Calu3 (cell line): Measurements from ENCODE around the gene TREX2. TPM values are rescaled to one million over a fixed set of nuclear protein-coding genes. Genes with fewer than 3 reads are reported as not detected.

Experiments
- BruUV-seq: library from RNA; stranded (reverse); fragments of 400-500 nt; replicated peaks from 2 replicates; lab custom pipeline; 2021; lab: Mats Ljungman, UMichigan
- CTCF ChIA-PET: fragments of 300-600 bp; sonication (Branson Sonifier 250); formaldehyde crosslinking; loops from one replicate; lab custom pipeline; 2022; ENCODE audit warnings: antibody characterized with exemption; lab: Charles Lee
- DNase-seq: peaks from one replicate; pipeline ENCODE4 v3.0.0; 2022
- H3K27ac Mint-ChIP-seq: one replicate; pipeline ENCODE4 v1.8.0; 2022; ENCODE audit warnings: mixed read lengths; ENCODE audit not compliant: unreplicated experiment
- H3K27me3 Mint-ChIP-seq: one replicate; pipeline ENCODE4 v1.8.0; 2022; ENCODE audit warnings: mixed read lengths; ENCODE audit not compliant: unreplicated experiment
- H3K36me3 Mint-ChIP-seq: one replicate; pipeline ENCODE4 v1.8.0; 2022; ENCODE audit warnings: mild to moderate bottlenecking, moderate library complexity, mixed read lengths; ENCODE audit not compliant: insufficient read depth, unreplicated experiment
- H3K4me1 Mint-ChIP-seq: one replicate; pipeline ENCODE4 v1.8.0; 2022; ENCODE audit warnings: mild to moderate bottlenecking, low read depth, mixed read lengths; ENCODE audit not compliant: unreplicated experiment
- H3K4me3 Mint-ChIP-seq: one replicate; pipeline ENCODE4 v1.8.0; 2022; ENCODE audit warnings: mild to moderate bottlenecking, low read depth, moderate library complexity, mixed read lengths; ENCODE audit not compliant: unreplicated experiment
- H3K9me3 Mint-ChIP-seq: one replicate; pipeline ENCODE4 v1.8.0; 2022; ENCODE audit warnings: low read depth, mixed read lengths; ENCODE audit not compliant: unreplicated experiment
- CTCF ChIP-seq: fragments of 200-600 bp; IDR thresholded peaks from one replicate; pipeline ENCODE4 v1.8.0; 2022; ENCODE audit warnings: antibody characterized with exemption; ENCODE audit not compliant: unreplicated experiment
- intact Hi-C: fragments of 100-400 bp; cut with micrococcal nuclease; formaldehyde crosslinking; loops from one replicate; pipeline ENCODE4 v1.10.0; 2022; ENCODE audit not compliant: unreplicated experiment
- total RNA-seq: library from RNA; stranded (reverse); gene quantifications from 2 replicates; pipeline ENCODE4 v1.2.3, GENCODE V29; 2022

The TREX2 gene
- total RNA-seq, 1 experiment from 2014 or later, result 2.0 TPM

- CTCF ChIA-PET, result interaction anchor here (0.6 kb wide), 1 partner anchor 43 kb away, joined by 3 read pairs; no protein-coding TSS in a partner anchor
- H3K9me3 Mint-ChIP-seq, result no peaks in the 10 kb centered on the region
- no peak overlapping the region for H3K4me3 Mint-ChIP-seq
- H3K27ac Mint-ChIP-seq, result no peak overlapping the region
- intact Hi-C loops, result no loop called here
- no TSS peak for BruUV-seq
- TF ChIP-seq CTCF, result no peak
- H3K4me1 Mint-ChIP-seq, result no peaks in the 10 kb centered on the region
- peaks cover 8% of the 10 kb centered on the region for H3K36me3 Mint-ChIP-seq
- no peaks in the 10 kb centered on the region for H3K27me3 Mint-ChIP-seq
- no peak for DNase-seq
Measured at GRCh38 chrX:153457827-153458466, 12.1 kb upstream of the TREX2 start.

- no peak overlapping the region for H3K27ac Mint-ChIP-seq
- no peaks in the 10 kb centered on the region for H3K9me3 Mint-ChIP-seq
- no peak overlapping the region for H3K4me3 Mint-ChIP-seq
- intact Hi-C loops, result no loop called here
- no peaks in the 10 kb centered on the region for H3K27me3 Mint-ChIP-seq
- TF ChIP-seq CTCF, result no peak
- BruUV-seq, result no TSS peak
- no peaks in the 10 kb centered on the region for H3K4me1 Mint-ChIP-seq
- no peak for DNase-seq
- CTCF ChIA-PET, result interaction anchor here (0.6 kb wide), 1 partner anchor 42 kb away, joined by 3 read pairs; no protein-coding TSS in a partner anchor
- peaks cover 8% of the 10 kb centered on the region for H3K36me3 Mint-ChIP-seq
Measured at GRCh38 chrX:153457136-153457825, 11.4 kb upstream of the TREX2 start.

- no peak for TF ChIP-seq CTCF
- CTCF ChIA-PET, result no interaction called here
- DNase-seq, result no peak
- H3K27ac Mint-ChIP-seq, result no peak overlapping the region
- no peaks in the 10 kb centered on the region for H3K27me3 Mint-ChIP-seq
- H3K4me3 Mint-ChIP-seq, result no peak overlapping the region
- no TSS peak for BruUV-seq
- no peaks in the 10 kb centered on the region for H3K9me3 Mint-ChIP-seq
- intact Hi-C loops, result no loop called here
- H3K4me1 Mint-ChIP-seq, result no peaks in the 10 kb centered on the region
- H3K36me3 Mint-ChIP-seq, result peaks cover 8% of the 10 kb centered on the region
Measured at GRCh38 chrX:153456704-153457103, 10.8 kb upstream of the TREX2 start.

GRCh38 chrX:153456161-153456560 is 10.3 kb upstream of the TREX2 start:
- no peak for TF ChIP-seq CTCF
- no peak overlapping the region for H3K27ac Mint-ChIP-seq
- no peak for DNase-seq
- intact Hi-C loops, result no loop called here
- H3K4me3 Mint-ChIP-seq, result no peak overlapping the region
- no peaks in the 10 kb centered on the region for H3K4me1 Mint-ChIP-seq
- no peaks in the 10 kb centered on the region for H3K27me3 Mint-ChIP-seq
- BruUV-seq, result no TSS peak
- peaks cover 8% of the 10 kb centered on the region for H3K36me3 Mint-ChIP-seq
- no peaks in the 10 kb centered on the region for H3K9me3 Mint-ChIP-seq
- CTCF ChIA-PET, result no interaction called here
